Hepatocyte (in vitro differentiated cells): Measurements from ENCODE around the gene MGAT4A. TPM values are rescaled to one million over a fixed set of nuclear protein-coding genes. Genes with fewer than 3 reads are reported as not detected.

Source experiments
- DNase-seq: peaks from one replicate; pipeline ENCODE4 v3.0.0-alpha.2; 2016; ENCODE audit warnings: low spot score
- H2AFZ ChIP-seq: fragments of 200-600 bp; sonication (generic); 2 replicates; pipeline ENCODE4 v1.6.0; 2016; ENCODE audit warnings: antibody characterized with exemption, mild to moderate bottlenecking
- H3K27ac ChIP-seq: fragments of 200-600 bp; sonication (generic); 2 replicates; pipeline ENCODE4 v1.5.1; 2016; ENCODE audit warnings: mild to moderate bottlenecking
- H3K27me3 ChIP-seq: fragments of 200-600 bp; sonication (generic); 2 replicates; pipeline ENCODE4 v1.6.1; 2016
- H3K36me3 ChIP-seq: fragments of 200-600 bp; sonication (generic); replicated peaks from 2 replicates; pipeline ENCODE4 v1.5.1; 2016; ENCODE audit warnings: low read depth; ENCODE audit not compliant: insufficient read depth
- H3K4me1 ChIP-seq: fragments of 200-600 bp; sonication (generic); 2 replicates; pipeline ENCODE4 v1.5.1; 2016; ENCODE audit warnings: mild to moderate bottlenecking, moderate library complexity; ENCODE audit not compliant: insufficient read depth
- H3K4me2 ChIP-seq: fragments of 200-600 bp; sonication (generic); 2 replicates; pipeline ENCODE4 v1.6.0; 2016
- H3K4me3 ChIP-seq: fragments of 200-600 bp; sonication (generic); 2 replicates; pipeline ENCODE4 v1.5.1; 2016; ENCODE audit warnings: mild to moderate bottlenecking
- H3K79me2 ChIP-seq: fragments of 200-600 bp; sonication (generic); 2 replicates; pipeline ENCODE4 v1.6.0; 2017; ENCODE audit warnings: mild to moderate bottlenecking
- H3K9me2 ChIP-seq: fragments of 200-600 bp; sonication (generic); replicated peaks from 2 replicates; pipeline ENCODE4 v1.6.0; 2017; ENCODE audit warnings: mild to moderate bottlenecking; ENCODE audit not compliant: insufficient read depth
- H3K9me3 ChIP-seq: fragments of 200-600 bp; sonication (generic); 2 replicates; pipeline ENCODE4 v1.5.1; 2016; ENCODE audit warnings: low read depth, mild to moderate bottlenecking
- H4K20me1 ChIP-seq: fragments of 200-600 bp; sonication (generic); 2 replicates; pipeline ENCODE4 v1.6.0; 2016; ENCODE audit warnings: mild to moderate bottlenecking; ENCODE audit not compliant: insufficient read depth, poor library complexity, severe bottlenecking
- EZH2 ChIP-seq: fragments of 200-600 bp; sonication (generic); IDR thresholded peaks from 2 replicates; pipeline ENCODE4 v1.6.1; 2016; ENCODE audit warnings: antibody characterized with exemption, mild to moderate bottlenecking, borderline replicate concordance
- EZH2phosphoT487 ChIP-seq: fragments of 200-600 bp; sonication (generic); IDR thresholded peaks from one replicate; pipeline ENCODE4 v1.6.1; 2018; ENCODE audit warnings: antibody characterized with exemption, mild to moderate bottlenecking, low read depth, moderate library complexity; ENCODE audit not compliant: unreplicated experiment, severe bottlenecking
- WGBS: methylation state at CpG from one replicate; pipeline ENCODE4 v1.1.6; 2016; ENCODE audit warnings: low lambda C conversion rate; ENCODE audit errors: missing lambda C conversion rate; 5-methylcytosine and 5-hydroxymethylcytosine counted together
- polyA plus RNA-seq: library from polyadenylated mRNA; unstranded; fragments of >200 nt; fragmentation: Nextera tagmentation; extraction: Ambion mirVana; gene quantifications from 2 replicates; pipeline ENCODE4 v1.2.1, GENCODE V29; 2016
- total RNA-seq: library from RNA; depleted of rRNA; stranded (reverse); fragments of >200 nt; gene quantifications from 2 replicates; pipeline ENCODE4 v1.2.3, GENCODE V29; 2014
- TF ChIP-seq, protein P1 (sequence below): fragments of 200-600 bp; sonication (generic); IDR thresholded peaks from 2 replicates; pipeline ENCODE4 v1.5.1; 2016; ENCODE audit warnings: antibody characterized with exemption, mild to moderate bottlenecking; ENCODE audit not compliant: poor library complexity

MGAT4A gene
- total and polyA plus RNA-seq, 2 experiments from 2014 or later = 10.1 to 21.6 TPM

DNA sequence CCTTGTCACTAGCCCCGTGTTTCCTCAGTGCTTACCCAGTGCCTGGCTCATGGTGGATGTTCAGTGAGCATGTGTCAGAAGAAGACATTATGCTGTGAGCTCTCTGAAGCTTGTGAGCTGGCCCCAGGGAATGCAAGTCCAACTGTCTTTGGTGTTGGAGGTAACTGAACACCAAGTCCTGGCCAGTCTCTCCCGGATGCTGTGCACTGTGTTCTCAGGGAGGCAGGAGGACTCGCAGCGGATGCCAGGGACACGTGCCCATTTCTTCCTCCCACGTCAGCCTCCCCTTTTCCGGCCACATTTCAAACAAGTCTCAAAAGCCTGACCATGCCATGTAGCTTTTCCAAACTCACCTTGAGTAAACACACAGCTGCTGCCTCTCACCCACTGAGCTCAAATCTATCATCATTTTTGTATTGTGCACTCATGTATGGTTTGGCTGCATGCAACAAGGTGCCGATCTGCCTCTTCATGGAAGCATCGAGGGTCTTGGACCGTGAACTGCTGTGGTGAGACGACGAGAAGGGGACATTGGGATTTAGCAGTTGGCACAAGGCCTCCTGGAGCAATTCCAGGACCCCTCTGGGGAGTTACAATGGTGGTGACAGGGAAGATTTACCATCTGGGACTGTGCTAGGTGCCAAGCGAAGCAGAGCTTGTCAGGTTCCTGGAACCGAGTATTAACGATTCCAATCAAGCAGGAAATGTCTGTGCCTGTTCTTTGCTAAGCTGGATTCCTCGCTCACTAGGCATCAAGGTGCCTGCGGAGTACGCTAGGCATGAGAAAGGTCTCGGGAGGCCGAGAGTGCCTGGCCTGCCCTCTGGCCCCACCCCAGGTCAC, 44.4 kb upstream of the MGAT4A start:
- Histone ChIP-seq H3K27me3 (no peaks in the 10 kb centered on the region), H3K4me3 (no peak overlapping the region), H3K4me1 (no peaks in the 10 kb centered on the region), H3K79me2 (no peaks in the 10 kb centered on the region), H3K4me2 (no peak overlapping the region), H4K20me1 (no peaks in the 10 kb centered on the region), H3K27ac (no peak overlapping the region), H2AFZ (no peak overlapping the region), H3K9me3 (no peaks in the 10 kb centered on the region), H3K9me2 (no peaks in the 10 kb centered on the region), H3K36me3 (no peaks in the 10 kb centered on the region)
- TF ChIP-seq EZH2 (no peak), EZH2phosphoT487 (no peak)
- TF ChIP-seq, protein P1, sequence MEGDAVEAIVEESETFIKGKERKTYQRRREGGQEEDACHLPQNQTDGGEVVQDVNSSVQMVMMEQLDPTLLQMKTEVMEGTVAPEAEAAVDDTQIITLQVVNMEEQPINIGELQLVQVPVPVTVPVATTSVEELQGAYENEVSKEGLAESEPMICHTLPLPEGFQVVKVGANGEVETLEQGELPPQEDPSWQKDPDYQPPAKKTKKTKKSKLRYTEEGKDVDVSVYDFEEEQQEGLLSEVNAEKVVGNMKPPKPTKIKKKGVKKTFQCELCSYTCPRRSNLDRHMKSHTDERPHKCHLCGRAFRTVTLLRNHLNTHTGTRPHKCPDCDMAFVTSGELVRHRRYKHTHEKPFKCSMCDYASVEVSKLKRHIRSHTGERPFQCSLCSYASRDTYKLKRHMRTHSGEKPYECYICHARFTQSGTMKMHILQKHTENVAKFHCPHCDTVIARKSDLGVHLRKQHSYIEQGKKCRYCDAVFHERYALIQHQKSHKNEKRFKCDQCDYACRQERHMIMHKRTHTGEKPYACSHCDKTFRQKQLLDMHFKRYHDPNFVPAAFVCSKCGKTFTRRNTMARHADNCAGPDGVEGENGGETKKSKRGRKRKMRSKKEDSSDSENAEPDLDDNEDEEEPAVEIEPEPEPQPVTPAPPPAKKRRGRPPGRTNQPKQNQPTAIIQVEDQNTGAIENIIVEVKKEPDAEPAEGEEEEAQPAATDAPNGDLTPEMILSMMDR = no peak
- 87% methylated on average over 20 of the region's 20 CpGs for WGBS
- DNase-seq = no peak

DNA sequence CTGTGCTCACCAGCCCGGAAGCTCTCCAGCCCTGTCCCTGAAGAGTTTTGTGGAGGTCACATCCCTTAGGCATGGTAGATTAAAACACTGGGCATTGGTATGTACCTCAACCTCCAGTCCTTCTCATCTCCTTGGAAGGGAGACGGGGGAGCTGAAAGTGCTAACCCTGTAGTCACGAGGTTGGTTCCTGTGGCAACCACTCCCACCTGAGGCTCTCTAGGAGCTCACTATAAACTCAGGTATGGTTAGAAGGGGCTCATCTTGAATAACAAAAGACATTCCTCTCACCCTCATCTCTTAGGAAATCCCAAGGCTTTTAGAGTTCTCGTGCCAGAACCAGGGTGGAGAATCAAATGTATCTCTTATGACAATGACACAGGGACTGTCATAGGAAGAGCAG, 43.0 kb upstream of the MGAT4A start:
- Histone ChIP-seq H2AFZ (no peak overlapping the region), H3K36me3 (no peaks in the 10 kb centered on the region), H3K4me3 (no peak overlapping the region), H4K20me1 (no peaks in the 10 kb centered on the region), H3K79me2 (no peaks in the 10 kb centered on the region), H3K9me2 (no peaks in the 10 kb centered on the region), H3K9me3 (no peaks in the 10 kb centered on the region), H3K4me2 (no peak overlapping the region), H3K27ac (no peak overlapping the region), H3K4me1 (no peaks in the 10 kb centered on the region), H3K27me3 (no peaks in the 10 kb centered on the region)
- no peak for TF ChIP-seq EZH2phosphoT487
- no peak for TF ChIP-seq EZH2
- TF ChIP-seq, protein P1 = no peak
- DNase-seq = no peak
- 88% methylated on average over 4 of the region's 4 CpGs for WGBS

DNA sequence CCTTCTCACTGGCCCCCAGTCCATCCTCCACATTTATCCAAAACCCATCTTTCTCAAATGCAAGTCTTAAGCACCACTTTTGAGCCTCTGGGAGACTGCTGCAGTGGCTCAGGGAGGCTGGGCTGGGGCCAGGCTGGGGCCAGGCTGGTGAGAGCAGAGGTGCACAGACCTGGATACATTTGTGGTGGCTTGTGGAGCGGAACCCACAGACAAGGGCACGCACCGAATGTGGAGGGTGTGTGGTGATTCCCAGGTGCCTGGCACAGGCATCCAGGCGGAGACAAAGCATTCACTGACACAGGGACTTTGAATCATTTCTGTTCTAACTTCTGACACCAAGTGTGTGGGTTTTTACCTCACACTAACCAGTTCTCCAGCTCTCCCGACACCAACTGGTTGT, 42.2 kb upstream of the MGAT4A start:
- Histone ChIP-seq H3K4me3 (no peak overlapping the region), H3K9me2 (no peaks in the 10 kb centered on the region), H3K36me3 (no peaks in the 10 kb centered on the region), H2AFZ (no peak overlapping the region), H3K4me1 (no peaks in the 10 kb centered on the region), H4K20me1 (no peaks in the 10 kb centered on the region), H3K79me2 (no peaks in the 10 kb centered on the region), H3K27me3 (no peaks in the 10 kb centered on the region), H3K4me2 (no peak overlapping the region), H3K27ac (no peak overlapping the region), H3K9me3 (no peaks in the 10 kb centered on the region)
- TF ChIP-seq, protein P1 = no peak
- TF ChIP-seq EZH2phosphoT487 (no peak), EZH2 (no peak)
- DNase-seq = no peak
- 98% methylated on average over 5 of the region's 5 CpGs for WGBS
